Sigmoid colon (tissue), 7 donors: ENCODE results near the gene NOP10. TPM values are rescaled to one million over a fixed set of nuclear protein-coding genes. Genes with fewer than 3 reads are reported as not detected.
"Not testable (repeated sequence)": the region's sequence is repeated elsewhere in the genome, so short reads cannot be mapped to it uniquely, and the experiment has no call there.

Source experiments
- DNase-seq: peaks from one replicate; pipeline ENCODE4 v3.0.0-alpha.2; 2019
- H3K27ac ChIP-seq, 4 donors: fragments of 200-600 bp; sonication (generic); one replicate each; pipeline ENCODE4 v1.5.1; 2016 to 2019; ENCODE audit warnings: mild to moderate bottlenecking in 1 of 4
- H3K27me3 ChIP-seq, 3 donors: fragments of 200-600 bp; sonication (generic); one replicate each; pipeline ENCODE4 v1.5.1; 2019; ENCODE audit warnings: mild to moderate bottlenecking in 1 of 3
- H3K36me3 ChIP-seq, 4 donors: fragments of 200-600 bp; sonication (generic); one replicate each; pipeline ENCODE4 v1.5.1; 2016 to 2019
- H3K4me1 ChIP-seq, 4 donors: fragments of 200-600 bp; sonication (generic); one replicate each; pipeline ENCODE4 v1.5.1; 2017 to 2019
- H3K4me3 ChIP-seq, 4 donors: fragments of 200-600 bp; sonication (generic); one replicate each; pipeline ENCODE4 v1.5.1; 2017 to 2019; ENCODE audit warnings: mild to moderate bottlenecking in 2 of 4, moderate library complexity in 1 of 4
- H3K9me3 ChIP-seq, 4 donors: fragments of 200-600 bp in 3 of 4; sonication (generic) in 3 of 4; one replicate each; pipeline versions ENCODE4 v1.5.1 to v1.6.1; 2013 to 2019
- CTCF ChIP-seq, 4 experiments: fragments of 450-650 bp in 3 of 4; fragments of 200-600 bp in 1 of 4; IDR thresholded peaks; one replicate each; pipeline ENCODE4 v1.5.1; 2016 to 2019; ENCODE audit warnings: antibody characterized with exemption in 4 of 4, mild to moderate bottlenecking in 3 of 4, moderate library complexity in 2 of 4
- EP300 ChIP-seq, 4 donors: sonication (generic); formaldehyde crosslinking; IDR thresholded peaks; one replicate each; pipeline ENCODE4 v1.6.1; 2017; ENCODE audit warnings: antibody characterized with exemption in 4 of 4
- POLR2A ChIP-seq, 2 donors: fragments of 450-650 bp; IDR thresholded peaks; one replicate each; pipeline ENCODE4 v1.6.1; 2016; ENCODE audit warnings: antibody characterized with exemption in 2 of 2, mild to moderate bottlenecking in 2 of 2, moderate library complexity in 2 of 2
- POLR2AphosphoS5 ChIP-seq, 4 donors: sonication (generic); formaldehyde crosslinking; IDR thresholded peaks; one replicate each; pipeline ENCODE4 v1.6.1; 2017; ENCODE audit warnings: antibody characterized with exemption in 4 of 4
- WGBS, 2 donors: extraction: QIAGEN DNeasy Blood & Tissue Kit; methylation state at CpG; one replicate each; pipeline ENCODE4 v1.1.7; 2013; 5-methylcytosine and 5-hydroxymethylcytosine counted together
- intact Hi-C: fragments of 100-400 bp; cut with DNase I; formaldehyde crosslinking; loops from one replicate; pipeline ENCODE4 v1.15.1; 2023
- polyA plus RNA-seq, 3 donors: library from polyadenylated mRNA; stranded (reverse); fragments of 200-250 nt; gene quantifications; one replicate each; pipeline ENCODE4 v1.2.3, GENCODE V29; 2013
- total RNA-seq, 4 donors: library from RNA; depleted of rRNA; stranded (reverse); fragments of >200 nt; gene quantifications; one replicate each; pipeline ENCODE4 v1.1.0, GENCODE V29; 2016
- donor health status: healthy with polysubstance abuse.
- donor health status: Bipolar disorder and iron deficiency.
- donor health status: healthy.

The NOP10 gene
- 100 to 1,000 TPM in 3 of 4 donors, 10 to 100 TPM in 1; 67.6 to 160 (median 118) TPM for total RNA-seq
- polyA plus RNA-seq = 100 to 1,000 TPM; 245 to 532 (median 425) TPM

DNA sequence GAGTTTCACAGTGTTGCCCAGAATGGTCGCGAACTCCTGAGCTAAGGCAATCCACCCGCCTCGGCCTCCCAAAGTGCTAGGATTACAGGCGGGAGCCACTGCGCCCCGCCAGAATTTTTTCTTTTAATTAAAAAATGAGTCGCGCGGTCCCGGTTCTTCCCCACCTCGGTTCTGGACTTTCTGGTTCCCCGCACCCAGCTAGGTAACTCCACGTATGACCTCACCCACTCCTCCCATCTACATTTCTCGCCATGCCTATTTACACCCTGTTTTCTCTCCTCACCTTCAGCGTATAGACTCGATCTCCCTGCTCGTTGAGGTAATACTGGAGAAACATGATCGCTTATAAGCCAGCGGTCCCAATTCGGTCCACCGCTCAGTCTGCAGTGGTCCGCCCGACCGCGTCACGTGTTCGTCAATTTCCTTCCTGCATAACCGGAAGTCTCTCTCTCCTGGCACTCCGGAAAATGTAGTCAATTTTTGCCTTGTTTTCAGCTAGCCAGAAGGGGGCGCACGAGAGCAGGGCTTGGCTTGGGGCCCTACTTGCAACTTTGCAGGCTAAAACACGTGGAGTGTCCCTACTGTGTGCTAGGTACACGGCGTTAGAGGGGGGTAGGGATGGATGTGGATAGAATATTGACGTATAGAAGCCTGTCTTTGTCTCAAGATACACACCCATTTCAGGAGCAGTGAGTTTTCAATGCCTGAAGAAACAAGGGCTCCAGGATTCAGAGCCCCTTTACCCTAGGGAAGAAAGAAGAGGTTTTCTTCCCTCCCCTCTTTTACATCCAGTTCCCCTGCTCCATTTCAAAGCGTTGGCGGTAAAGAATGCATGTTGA, at the start of gene NOP10, which contains the start of gene NUTM1:
Gene NOP10, minus strand, starts transcription at position 400 of the 839 bp plus-strand sequence. Its CDS starts 63 bp downstream, at position 337.
Gene NUTM1, plus strand, starts transcription at position 579 of the 839 bp plus-strand sequence. CDS start 382 bp downstream, outside the sequence.
- TF ChIP-seq EP300 (IDR thresholded peaks at IDR 0.05) (no peak), POLR2A (IDR thresholded peaks at IDR 0.05) (peak; percentile 61 to 71), CTCF (IDR thresholded peaks at IDR 0.05) (peak; percentile 91 to 98 (median 96)), POLR2AphosphoS5 (IDR thresholded peaks at IDR 0.05) (peak; percentile 76 to 93 (median 92))
- 2% methylated on average over 38 of the region's 38 CpGs for whole genome bisulfite sequencing, 2 donors
- H3K9me3 ChIP-seq = no peaks in the 10 kb centered on the region
- H3K36me3 ChIP-seq = peaks cover 0 to 19% (median 8%) of the 10 kb centered on the region in 4 donors
- peak within 1 kb of the TSS; percentile 84 to 87 (median 86) for H3K27ac ChIP-seq
- H3K4me3 ChIP-seq = peak within 1 kb of the TSS; percentile 53 to 70 (median 67)
- DNase-seq = peak; percentile 94
- H3K27me3 ChIP-seq = no peaks in the 10 kb centered on the region
- peaks cover 0 to 17% (median 11%) of the 10 kb centered on the region in 4 donors for H3K4me1 ChIP-seq
- intact Hi-C loops = loop anchor here (1.0 to 2.0 kb wide), 3 partner anchors 24 to 245 kb away; partner anchors contain the start of genes EMC7 and LPCAT4

DNA sequence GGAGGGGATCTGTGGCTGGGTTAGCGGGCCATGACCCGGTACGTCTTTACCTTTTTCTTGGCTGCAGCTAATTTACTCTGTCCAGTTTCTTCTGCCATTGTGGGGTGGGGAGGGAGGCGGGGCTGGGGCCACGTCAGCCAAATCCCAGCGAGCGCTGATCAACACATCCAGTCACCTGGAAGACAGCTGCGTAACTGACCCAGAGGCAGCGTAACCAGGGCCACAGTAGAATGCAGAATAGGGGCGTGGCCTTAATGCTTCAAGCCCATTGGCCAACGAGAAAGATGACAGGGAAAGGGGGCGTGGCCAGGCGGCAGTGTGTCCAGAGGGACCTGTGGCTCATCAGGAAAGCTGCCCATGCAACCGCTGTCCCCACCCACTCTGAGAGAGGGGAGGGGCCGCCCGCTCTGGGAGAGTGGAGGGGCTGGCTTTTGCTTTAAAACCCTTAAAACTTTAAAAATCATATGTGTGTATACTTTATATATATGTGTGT, 46.7 kb upstream of the NOP10 start:
- DNase-seq, H3K4me1 ChIP-seq, H3K9me3 ChIP-seq, H3K36me3 ChIP-seq, H3K27me3 ChIP-seq, H3K4me3 ChIP-seq, H3K27ac ChIP-seq, intact Hi-C loops: not testable (repeated sequence)
- no CpG with 5 or more reads among the region's 16 CpGs for WGBS, 2 donors

GRCh38 chr15:34381829-34382521, 39.0 kb upstream of the NOP10 start:
- H3K27ac ChIP-seq, H3K4me3 ChIP-seq, DNase-seq, intact Hi-C loops, H3K27me3 ChIP-seq, H3K36me3 ChIP-seq, H3K4me1 ChIP-seq, H3K9me3 ChIP-seq: not testable (repeated sequence)
- WGBS, 2 donors = no CpG with 5 or more reads among the region's 19 CpGs

- H3K27me3 ChIP-seq, H3K27ac ChIP-seq, H3K36me3 ChIP-seq, H3K4me3 ChIP-seq, H3K4me1 ChIP-seq, H3K9me3 ChIP-seq, intact Hi-C loops, DNase-seq: not testable (repeated sequence)
- WGBS, 2 donors = 72 to 91% methylated on average over 4 of the region's 4 CpGs
These were observed 37.6 kb upstream of the NOP10 start for GRCh38 chr15:34380491-34380890.

DNA sequence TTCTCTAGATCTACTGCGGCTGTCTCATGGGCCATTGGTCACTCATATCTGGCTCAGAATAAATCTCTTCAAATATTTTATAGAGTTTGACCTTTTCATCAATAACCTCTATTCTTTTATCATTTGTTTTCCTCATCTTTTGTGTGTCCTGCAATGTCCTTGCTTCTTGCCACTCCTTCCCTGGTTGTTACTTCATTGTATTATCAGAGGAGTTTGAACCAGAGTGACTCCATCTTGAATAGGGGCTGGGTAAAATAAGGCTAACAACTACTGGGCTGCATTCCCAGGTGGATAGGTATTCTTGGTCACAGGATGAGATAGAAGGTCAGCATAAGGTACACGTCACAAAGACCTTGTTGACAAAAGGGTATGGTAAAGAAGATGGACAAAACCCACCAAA, 33.9 kb upstream of the NOP10 start:
- intact Hi-C loops = no loop called here
- DNase-seq = no peak
- H3K27ac ChIP-seq = no peak overlapping the region
- no peaks in the 10 kb centered on the region for H3K36me3 ChIP-seq
- WGBS, 2 donors = 97 to 98% methylated on average over 2 of the region's 2 CpGs
- TF ChIP-seq CTCF (IDR thresholded peaks at IDR 0.05) (no peak), POLR2AphosphoS5 (IDR thresholded peaks at IDR 0.05) (no peak), POLR2A (IDR thresholded peaks at IDR 0.05) (no peak), EP300 (IDR thresholded peaks at IDR 0.05) (no peak)
- no peak overlapping the region for H3K4me3 ChIP-seq
- no peaks in the 10 kb centered on the region for H3K9me3 ChIP-seq
- H3K27me3 ChIP-seq = no peaks in the 10 kb centered on the region
- no peaks in the 10 kb centered on the region for H3K4me1 ChIP-seq

DNA sequence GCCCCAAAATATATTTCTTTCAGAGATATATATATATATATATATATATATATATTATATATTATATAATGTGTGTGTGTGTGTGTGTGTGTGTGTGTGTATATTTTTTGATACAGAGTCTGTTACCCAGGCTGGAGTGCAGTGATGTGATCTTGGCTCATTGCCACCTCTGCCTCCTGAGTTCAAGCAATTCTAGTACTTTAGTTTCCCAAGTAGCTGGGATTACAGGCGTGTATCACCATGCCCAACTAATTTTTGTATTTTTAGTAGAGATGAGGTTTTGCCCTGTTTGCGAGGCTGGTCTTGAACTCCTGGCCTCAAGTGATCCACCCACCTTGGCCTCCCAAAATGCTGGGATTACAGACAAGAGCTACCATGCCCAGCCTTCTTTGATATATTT, 32.6 kb upstream of the NOP10 start:
- H3K36me3 ChIP-seq, H3K27me3 ChIP-seq, H3K4me3 ChIP-seq, H3K4me1 ChIP-seq, DNase-seq, intact Hi-C loops, H3K27ac ChIP-seq, H3K9me3 ChIP-seq: not testable (repeated sequence)
- WGBS, 2 donors = 96% methylated on average over 2 of the region's 2 CpGs
